Effector CD4-positive, alpha-beta T cell (primary cell): ENCODE results near the gene RPS6KA2.

Source experiments
- DNase-seq: peaks from one replicate; pipeline ENCODE4 v3.0.0-alpha.2; 2020

Gene RPS6KA2

GRCh38 chr6:166462461-166463135 lies 164.5 kb downstream of the RPS6KA2 start:
- no peak for DNase-seq

GRCh38 chr6:166461821-166462460 lies 165.1 kb downstream of the RPS6KA2 start:
- DNase-seq = no peak

- DNase-seq = no peak
Measured at GRCh38 chr6:166460473-166461437, 166.3 kb downstream of the RPS6KA2 start.

- no peak for DNase-seq
Measured at GRCh38 chr6:166459906-166460305, 167.1 kb downstream of the RPS6KA2 start.

GRCh38 chr6:166459272-166459671 lies 167.8 kb downstream of the RPS6KA2 start:
- no peak for DNase-seq

- DNase-seq = no peak
Measured at GRCh38 chr6:166456395-166457156, 170.5 kb downstream of the RPS6KA2 start.

- DNase-seq = no peak
Measured at GRCh38 chr6:166454692-166455515, 172.1 kb downstream of the RPS6KA2 start.

GRCh38 chr6:166453651-166454050 lies 173.4 kb downstream of the RPS6KA2 start:
- no peak for DNase-seq

GRCh38 chr6:166450167-166450873 lies 176.7 kb downstream of the RPS6KA2 start:
- no peak for DNase-seq

- no peak for DNase-seq
Measured at GRCh38 chr6:166449641-166450040, 177.4 kb downstream of the RPS6KA2 start.

GRCh38 chr6:166449036-166449435 lies 178.0 kb downstream of the RPS6KA2 start:
- DNase-seq = no peak

GRCh38 chr6:166448432-166448831 lies 178.6 kb downstream of the RPS6KA2 start:
- no peak for DNase-seq

GRCh38 chr6:166446567-166447065 lies 180.4 kb downstream of the RPS6KA2 start:
- no peak for DNase-seq

- no peak for DNase-seq
Measured at GRCh38 chr6:166446146-166446545, 180.9 kb downstream of the RPS6KA2 start.

- no peak for DNase-seq
Measured at GRCh38 chr6:166444446-166444845, 182.6 kb downstream of the RPS6KA2 start.

- DNase-seq = no peak
Measured at GRCh38 chr6:166443166-166443565, 183.9 kb downstream of the RPS6KA2 start.

GRCh38 chr6:166442131-166442685 lies 184.8 kb downstream of the RPS6KA2 start:
- no peak for DNase-seq

GRCh38 chr6:166441325-166442078 lies 185.5 kb downstream of the RPS6KA2 start:
- DNase-seq = no peak

GRCh38 chr6:166440729-166441128 lies 186.3 kb downstream of the RPS6KA2 start:
- no peak for DNase-seq

GRCh38 chr6:166440106-166440505 lies 186.9 kb downstream of the RPS6KA2 start:
- DNase-seq = no peak
